Natural killer cell treated with Interleukin-12 subunit alpha and Interleukin-12 subunit beta and Interleukin-15 and Interleukin-18, amount 100 ng/mL, for 72 hours (primary cell): ENCODE results near the gene ERH. TPM values are rescaled to one million over a fixed set of nuclear protein-coding genes. Genes with fewer than 3 reads are reported as not detected.

ENCODE experiments used
- ATAC-seq, 2 donors: fragments of 150-1000 bp; cut with Tn5 transposase in 1 of 2; sonication (Bioruptor Pico), chemical (Tn5 transposase) in 1 of 2; 2 replicates each; pipeline ENCODE4 v1.10.0; 2021
- DNase-seq: peaks from one replicate; pipeline ENCODE4 v3.0.0; 2022; ENCODE audit warnings: low spot score
- H3K27ac Mint-ChIP-seq, 2 donors: 1 replicate in 1 of 2; 2 replicates in 1 of 2; pipeline ENCODE4 v1.8.0; 2022; ENCODE audit warnings: mixed read lengths in 2 of 2, mild to moderate bottlenecking in 1 of 2, moderate library complexity in 1 of 2
- H3K27me3 Mint-ChIP-seq, 2 donors: 1 replicate in 1 of 2; 2 replicates in 1 of 2; pipeline ENCODE4 v1.8.0; 2022; ENCODE audit warnings: mixed read lengths in 2 of 2
- H3K36me3 Mint-ChIP-seq: one replicate; pipeline ENCODE4 v1.8.0; 2022; ENCODE audit warnings: mixed read lengths
- H3K4me1 Mint-ChIP-seq, 2 donors: 1 replicate in 1 of 2; 2 replicates in 1 of 2; pipeline ENCODE4 v1.8.0; 2022; ENCODE audit warnings: low read depth in 2 of 2, mixed read lengths in 2 of 2, mild to moderate bottlenecking in 1 of 2
- H3K4me3 Mint-ChIP-seq: one replicate; pipeline ENCODE4 v1.8.0; 2022; ENCODE audit warnings: mixed read lengths
- H3K9me3 Mint-ChIP-seq: 2 replicates; pipeline ENCODE4 v1.8.0; 2022; ENCODE audit warnings: mixed read lengths
- total RNA-seq, 2 donors: library from RNA; stranded (reverse); gene quantifications; one replicate each; pipeline ENCODE4 v1.2.3, GENCODE V29; 2022

Gene ERH
- total RNA-seq, 2 donors from 2014 or later = 227 to 233 TPM

- H3K4me3 Mint-ChIP-seq = no peak overlapping the region
- no peak for ATAC-seq
- H3K36me3 Mint-ChIP-seq = no peaks in the 10 kb centered on the region
- H3K27me3 Mint-ChIP-seq = peaks cover 9 to 14% of the 10 kb centered on the region in 2 donors
- H3K27ac Mint-ChIP-seq = no peak overlapping the region
- H3K4me1 Mint-ChIP-seq = peaks cover 11% of the 10 kb centered on the region in 2 donors
- DNase-seq = no peak
- no peaks in the 10 kb centered on the region for H3K9me3 Mint-ChIP-seq
Measured at GRCh38 chr14:69358233-69358963, 39.7 kb downstream of the ERH start.

DNA sequence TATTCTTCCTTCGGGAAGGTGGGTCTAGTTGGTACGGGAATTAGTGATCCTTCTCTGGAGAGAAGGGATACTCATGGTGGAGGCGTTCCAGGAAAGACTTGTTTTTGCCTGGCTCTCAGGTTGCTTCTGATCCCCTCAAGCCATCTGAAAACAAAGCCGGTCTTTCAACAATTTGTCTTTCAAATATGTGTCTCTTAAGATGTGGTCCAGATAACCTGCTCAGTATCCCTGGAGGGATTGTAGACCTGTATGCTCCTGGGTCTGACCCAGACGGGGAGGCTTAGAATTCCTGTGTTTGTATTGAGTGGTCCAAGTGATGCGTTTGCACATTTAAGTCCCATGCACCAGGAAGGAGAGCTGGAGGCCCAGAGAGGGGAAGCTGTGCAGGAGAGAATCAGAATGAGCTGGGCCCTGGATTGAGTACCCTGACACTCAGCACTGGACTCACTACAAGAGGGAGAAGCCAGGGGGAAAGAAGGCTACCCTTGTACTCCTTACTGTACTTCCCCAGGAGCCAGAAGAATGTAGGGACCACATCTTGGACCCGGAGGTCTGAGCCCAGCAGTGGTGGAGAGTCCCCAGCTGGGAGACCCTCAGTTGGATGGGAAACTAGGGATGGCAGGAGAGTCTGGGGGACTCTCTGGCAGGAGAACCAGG is 40.4 kb downstream of the ERH start:
- no peak overlapping the region for H3K4me3 Mint-ChIP-seq
- DNase-seq (no peak), ATAC-seq (no peak)
- no peaks in the 10 kb centered on the region for H3K9me3 Mint-ChIP-seq
- H3K27ac Mint-ChIP-seq = no peak overlapping the region
- H3K36me3 Mint-ChIP-seq = no peaks in the 10 kb centered on the region
- peaks cover 9 to 14% of the 10 kb centered on the region in 2 donors for H3K27me3 Mint-ChIP-seq
- peaks cover 11% of the 10 kb centered on the region in 2 donors for H3K4me1 Mint-ChIP-seq

DNA sequence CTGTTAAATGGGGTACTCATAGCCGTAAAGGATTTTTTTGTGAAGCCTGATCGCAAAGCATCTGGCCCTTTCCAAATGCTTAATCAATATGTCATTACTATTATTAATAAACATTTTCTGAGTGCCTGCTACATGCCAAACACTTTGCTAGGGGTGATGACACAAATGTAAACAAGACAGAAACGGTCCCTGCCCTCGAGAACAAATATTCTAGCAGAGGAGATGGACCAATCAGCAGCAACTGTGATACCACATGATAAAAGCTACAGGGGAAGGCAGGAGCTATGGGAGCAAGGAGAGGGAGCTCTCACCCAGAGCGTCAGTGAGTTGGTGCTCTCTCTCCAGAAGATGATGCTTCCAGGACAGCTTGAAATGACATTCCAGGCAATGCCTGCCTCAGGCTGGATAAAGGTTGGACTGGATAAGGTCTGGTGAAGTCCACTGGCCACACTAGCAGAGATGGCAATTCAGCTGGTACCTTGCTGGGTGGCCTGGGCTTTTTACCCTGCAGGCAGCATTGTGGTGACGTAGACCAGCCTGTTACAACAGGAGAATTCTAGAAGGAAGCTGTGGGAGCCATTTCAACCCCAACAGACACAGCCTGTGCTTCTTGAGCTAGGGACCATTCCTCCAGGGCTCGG is 41.1 kb downstream of the ERH start:
- Mint-ChIP-seq H3K4me3 (no peak overlapping the region), H3K27ac (no peak overlapping the region), H3K9me3 (no peaks in the 10 kb centered on the region), H3K4me1 (peaks cover 11% of the 10 kb centered on the region in 2 donors), H3K27me3 (peaks cover 9 to 14% of the 10 kb centered on the region in 2 donors), H3K36me3 (no peaks in the 10 kb centered on the region)
- ATAC-seq = no peak
- no peak for DNase-seq

DNA sequence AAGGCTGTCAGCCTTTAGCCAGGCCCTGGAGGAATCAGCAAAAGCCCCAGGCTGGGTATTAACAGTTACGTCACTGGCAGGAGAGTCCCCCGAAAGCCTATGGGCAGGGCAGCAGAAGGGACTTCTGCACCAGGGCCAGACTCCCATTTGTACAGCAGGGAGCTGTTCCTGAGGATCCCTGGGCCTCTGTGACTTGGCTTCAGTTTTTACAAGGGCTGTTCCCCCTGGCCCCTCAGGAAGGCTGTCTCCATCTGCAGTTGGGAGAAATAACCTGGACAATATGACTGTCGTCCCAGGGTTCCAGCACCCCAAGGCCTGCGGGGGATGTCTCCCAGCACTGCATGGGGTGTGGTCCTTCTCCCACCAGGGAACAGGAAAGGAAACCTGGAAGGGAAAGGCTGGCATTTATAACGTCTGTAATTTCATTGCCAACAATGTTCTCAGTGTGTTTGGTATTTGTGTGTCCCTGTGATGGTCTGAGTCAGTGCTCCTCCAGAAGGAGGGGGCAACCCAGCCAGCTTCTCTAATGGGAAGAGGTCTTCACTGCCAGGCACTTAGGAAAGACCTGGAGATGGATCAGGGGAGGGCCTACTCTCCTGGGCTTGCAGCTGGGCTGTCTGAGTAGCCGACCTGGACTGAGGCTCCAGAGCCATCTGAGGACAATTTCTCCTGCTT is 42.4 kb downstream of the ERH start:
- Mint-ChIP-seq H3K4me3 (no peak overlapping the region), H3K9me3 (no peaks in the 10 kb centered on the region), H3K27ac (no peak overlapping the region), H3K4me1 (peaks cover 11% of the 10 kb centered on the region in 2 donors), H3K27me3 (peaks cover 9 to 16% of the 10 kb centered on the region in 2 donors), H3K36me3 (no peaks in the 10 kb centered on the region)
- DNase-seq = no peak
- ATAC-seq = no peak

DNA sequence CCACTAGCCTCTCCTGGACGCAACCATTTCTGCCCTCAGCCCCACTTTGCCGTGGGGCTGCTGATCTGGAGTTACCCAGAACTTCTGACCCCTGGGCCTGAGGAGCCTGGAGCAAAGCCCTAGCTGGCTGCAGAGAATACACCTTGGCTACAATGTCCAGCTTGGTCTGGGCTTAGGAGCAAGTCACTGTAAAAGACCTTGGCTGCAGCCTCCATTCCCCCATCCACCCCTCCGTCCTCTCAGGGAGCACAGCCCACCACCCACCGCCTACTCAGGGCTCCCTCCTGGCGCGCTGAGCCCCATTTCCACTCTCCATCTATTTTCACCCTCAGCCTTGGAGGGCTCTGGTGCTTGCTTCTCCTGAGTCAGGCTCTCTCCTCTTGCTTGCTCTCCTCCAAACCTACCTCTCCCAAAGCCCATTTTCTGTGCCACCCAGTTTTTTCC is 42.9 kb downstream of the ERH start:
- Mint-ChIP-seq H3K4me1 (peaks cover 8 to 11% of the 10 kb centered on the region in 2 donors), H3K27ac (peak overlapping the region; percentile 44 to 65), H3K4me3 (no peak overlapping the region), H3K36me3 (no peaks in the 10 kb centered on the region), H3K27me3 (peaks cover 9 to 15% of the 10 kb centered on the region in 2 donors), H3K9me3 (no peaks in the 10 kb centered on the region)
- ATAC-seq = no peak
- no peak for DNase-seq

DNA sequence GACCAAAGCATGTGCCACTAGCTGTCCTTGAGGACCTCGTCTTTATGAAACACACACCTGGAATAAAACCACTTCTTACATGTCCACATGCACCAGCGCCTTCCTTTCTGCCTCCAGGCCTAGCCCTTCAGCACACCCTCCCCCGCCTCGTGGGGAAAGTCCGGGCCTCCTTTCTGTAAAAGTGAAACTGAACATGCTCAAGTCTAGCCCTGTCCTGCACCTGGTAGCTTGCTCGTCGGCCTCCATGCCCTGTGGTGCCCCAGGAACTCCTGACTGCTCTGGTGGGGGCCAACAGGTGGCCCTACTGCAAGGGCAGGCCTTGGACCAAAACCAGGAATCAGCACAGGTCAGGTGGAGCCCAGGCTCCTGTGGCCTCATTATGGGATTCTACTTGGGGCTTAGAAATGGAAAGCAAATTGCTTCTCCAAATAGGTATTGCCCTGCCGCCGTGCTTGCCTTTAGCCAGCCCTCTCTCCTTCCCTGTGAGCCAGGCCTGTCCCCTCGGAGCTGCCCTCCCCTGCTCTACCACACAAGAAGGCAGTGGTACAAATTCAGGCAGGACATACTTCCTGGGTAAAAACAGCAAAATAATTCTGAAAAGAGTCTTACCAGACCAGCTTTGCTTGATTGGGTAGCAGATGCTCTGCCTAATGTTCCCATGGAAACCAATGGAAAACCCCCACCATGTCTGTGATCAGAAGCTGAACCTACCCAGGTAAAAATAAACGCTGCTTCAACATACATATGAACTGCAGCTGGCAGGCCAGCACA is 43.5 kb downstream of the ERH start:
- H3K9me3 Mint-ChIP-seq = no peaks in the 10 kb centered on the region

DNA sequence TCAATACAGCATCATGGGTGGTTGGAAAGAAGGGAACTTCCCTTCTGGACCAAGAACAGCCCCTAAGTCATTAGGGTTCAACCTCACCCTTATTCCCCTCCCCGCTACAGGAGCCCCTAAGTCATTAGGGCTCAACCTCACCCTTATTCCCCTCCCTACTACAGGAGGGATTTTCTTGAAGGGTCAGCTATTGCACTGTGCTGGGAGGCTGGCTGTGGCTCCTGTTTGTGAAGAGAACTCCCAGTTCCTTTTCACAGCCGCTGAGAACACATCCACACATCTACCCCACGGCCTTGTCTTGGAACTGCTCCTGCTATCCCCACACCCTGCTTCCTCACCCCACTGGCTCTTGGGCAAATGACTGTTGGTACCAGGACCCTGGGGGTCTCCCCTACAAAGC is 44.9 kb downstream of the ERH start:
- no peak overlapping the region for H3K27ac Mint-ChIP-seq
- ATAC-seq = no peak
- no peaks in the 10 kb centered on the region for H3K36me3 Mint-ChIP-seq
- no peak for DNase-seq
- peaks cover 0 to 7% of the 10 kb centered on the region in 2 donors for H3K27me3 Mint-ChIP-seq
- peaks cover 8 to 11% of the 10 kb centered on the region in 2 donors for H3K4me1 Mint-ChIP-seq
- no peak overlapping the region for H3K4me3 Mint-ChIP-seq
- H3K9me3 Mint-ChIP-seq = no peaks in the 10 kb centered on the region

More for the DNA sequence above, 43.5 kb downstream of the ERH start:
- ATAC-seq = peak; percentile 85 to 86
- DNase-seq = peak; percentile 75
- Mint-ChIP-seq H3K36me3 (no peaks in the 10 kb centered on the region), H3K27me3 (peaks cover 9 to 15% of the 10 kb centered on the region in 2 donors), H3K27ac (peak overlapping the region; percentile 44 to 65), H3K4me1 (peaks cover 8 to 11% of the 10 kb centered on the region in 2 donors), H3K4me3 (peak overlapping the region; percentile 32)

DNA sequence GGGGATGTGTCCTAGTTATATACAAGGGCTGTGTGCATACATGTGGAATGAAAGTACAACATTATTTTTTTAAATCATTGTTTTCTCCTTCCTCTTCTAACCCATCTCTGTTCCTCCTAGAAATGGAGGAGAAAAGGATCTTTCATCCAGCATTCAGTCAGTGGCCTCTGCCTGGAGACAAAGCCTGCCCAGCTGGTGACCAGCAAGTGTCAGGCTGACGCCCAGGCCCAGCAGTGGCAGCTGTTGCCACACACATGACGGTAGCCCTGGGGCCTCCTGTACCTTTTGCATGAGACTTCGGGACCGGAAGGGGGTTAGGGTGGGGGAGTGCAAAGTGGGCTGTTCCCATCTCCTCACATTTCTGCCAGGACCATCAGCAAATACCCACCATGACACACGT is 46.2 kb downstream of the ERH start:
- Mint-ChIP-seq H3K36me3 (no peaks in the 10 kb centered on the region), H3K27me3 (peaks cover 0 to 12% of the 10 kb centered on the region in 2 donors), H3K9me3 (no peaks in the 10 kb centered on the region), H3K27ac (no peak overlapping the region), H3K4me3 (no peak overlapping the region), H3K4me1 (peaks cover 8 to 11% of the 10 kb centered on the region in 2 donors)
- ATAC-seq = no peak
- no peak for DNase-seq

DNA sequence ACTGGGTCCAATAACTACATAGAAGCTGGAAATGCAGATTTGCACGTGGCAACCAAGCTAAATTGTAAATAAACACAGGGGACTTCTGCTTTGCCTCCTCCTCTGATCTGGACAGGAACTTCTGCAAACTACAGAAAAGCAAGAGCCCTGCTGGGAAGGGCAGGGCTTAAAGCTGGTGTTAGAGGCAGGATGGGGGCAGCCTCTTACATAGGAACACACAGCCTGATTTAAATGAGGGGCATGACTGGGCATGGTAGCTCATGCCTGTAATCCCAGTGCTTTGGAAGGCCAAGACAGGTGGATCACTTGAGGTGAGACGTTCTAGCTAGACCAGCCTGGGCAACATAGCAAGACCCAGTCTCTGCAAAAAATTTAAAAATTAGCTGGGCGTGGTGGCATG is 46.7 kb downstream of the ERH start:
- H3K27me3 Mint-ChIP-seq = peaks cover 0 to 12% of the 10 kb centered on the region in 2 donors
- no peaks in the 10 kb centered on the region for H3K36me3 Mint-ChIP-seq
- ATAC-seq = no peak
- no peaks in the 10 kb centered on the region for H3K9me3 Mint-ChIP-seq
- H3K4me3 Mint-ChIP-seq = no peak overlapping the region
- peaks cover 8 to 11% of the 10 kb centered on the region in 2 donors for H3K4me1 Mint-ChIP-seq
- DNase-seq = no peak
- H3K27ac Mint-ChIP-seq = no peak overlapping the region

GRCh38 chr14:69350892-69351291 is 47.2 kb downstream of the ERH start:
- DNase-seq = no peak
- no peak overlapping the region for H3K4me3 Mint-ChIP-seq
- peaks cover 0 to 12% of the 10 kb centered on the region in 2 donors for H3K27me3 Mint-ChIP-seq
- H3K4me1 Mint-ChIP-seq = peaks cover 8 to 11% of the 10 kb centered on the region in 2 donors
- no peaks in the 10 kb centered on the region for H3K9me3 Mint-ChIP-seq
- H3K36me3 Mint-ChIP-seq = no peaks in the 10 kb centered on the region
- H3K27ac Mint-ChIP-seq = no peak overlapping the region
- ATAC-seq = no peak

DNA sequence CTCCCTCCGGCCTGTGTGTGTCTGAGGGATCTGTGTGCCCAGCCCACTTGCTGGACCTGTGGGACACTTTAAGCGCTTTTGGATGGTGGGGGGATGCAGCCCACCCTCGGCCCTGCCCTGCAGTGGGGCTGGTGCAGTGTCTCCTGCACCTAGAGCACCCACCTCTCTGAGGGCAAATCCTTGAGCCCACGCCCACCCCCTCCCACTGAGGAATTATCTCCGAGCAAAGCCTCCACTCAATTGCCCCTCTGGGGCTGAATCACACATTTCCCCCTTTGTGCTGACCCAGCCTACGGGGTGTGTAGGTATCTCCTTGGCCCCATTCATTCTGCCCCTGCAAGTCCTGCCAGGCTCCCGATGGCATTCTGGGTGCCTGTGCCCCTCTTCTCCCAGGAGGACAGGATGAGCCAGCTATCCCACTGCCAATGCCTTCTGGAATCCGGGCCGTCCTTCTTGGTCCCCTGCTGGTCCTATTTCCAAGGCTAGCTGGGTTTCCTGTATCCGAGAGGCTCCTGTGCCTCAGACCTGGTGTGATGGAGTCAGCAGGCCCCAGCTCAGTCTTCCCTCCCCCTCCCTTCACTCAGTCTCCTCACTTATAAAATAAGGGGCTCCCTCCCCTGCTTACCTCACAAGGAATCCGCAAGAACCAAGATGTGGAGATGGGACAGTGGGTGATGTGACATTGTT is 48.9 kb downstream of the ERH start:
- ATAC-seq (no peak), DNase-seq (no peak)
- no peak overlapping the region for H3K4me3 Mint-ChIP-seq
- H3K36me3 Mint-ChIP-seq = no peaks in the 10 kb centered on the region
- no peaks in the 10 kb centered on the region for H3K9me3 Mint-ChIP-seq
- no peak overlapping the region for H3K27ac Mint-ChIP-seq
- H3K27me3 Mint-ChIP-seq = peaks cover 0 to 16% of the 10 kb centered on the region in 2 donors
- H3K4me1 Mint-ChIP-seq = peaks cover 1 to 4% of the 10 kb centered on the region in 2 donors

GRCh38 chr14:69346710-69347109 is 51.4 kb downstream of the ERH start:
- DNase-seq = no peak
- Mint-ChIP-seq H3K36me3 (no peaks in the 10 kb centered on the region), H3K27me3 (peaks cover 0 to 26% of the 10 kb centered on the region in 2 donors), H3K4me3 (no peak overlapping the region), H3K27ac (no peak overlapping the region), H3K9me3 (no peaks in the 10 kb centered on the region), H3K4me1 (no peaks in the 10 kb centered on the region)
- no peak for ATAC-seq
